K562 (cell line): Measurements from ENCODE around the gene BCL2L1. TPM values are rescaled to one million over a fixed set of nuclear protein-coding genes. Genes with fewer than 3 reads are reported as not detected.
A peak's percentile ranks its signal among the peaks of the same experiment; 100 is the strongest.

Experiments used
- ATAC-seq: fragments of 200-7000 bp; cut with Tn5 transposase; 3 replicates; pipeline ENCODE4 v1.9.1; 2020; ENCODE audit warnings: moderate library complexity
- BruUV-seq: library from RNA; stranded (reverse); fragments of 400-500 nt; replicated peaks from 2 replicates; lab custom pipeline; 2021; lab: Mats Ljungman, UMichigan
- CTCF ChIA-PET: fragments of 300-600 bp; formaldehyde crosslinking; extraction: SDS; loops from one replicate; lab custom pipeline; 2021; ENCODE audit warnings: low intra/inter-chr PET ratio; lab: Yijun Ruan, JAX
- POLR2A ChIA-PET: fragments of 300-600, 350-650 bp; sonication (Branson Sonifier 250); formaldehyde crosslinking; extraction: SDS; loops from one replicate; lab custom pipeline; 2021; ENCODE audit warnings: antibody characterized with exemption, inconsistent platforms; lab: Yijun Ruan, JAX
- DNase-seq, 4 experiments: peaks; one replicate each; pipeline versions ENCODE4 v3.0.0 to v3.0.0-alpha.2; 2011 to 2018; ENCODE audit warnings: low spot score in 3 of 4, mixed read lengths in 3 of 4; ENCODE audit errors: extremely low read depth in 1 of 4
- FAIRE-seq: peaks from 2 replicates; lab custom pipeline; 2011; peaks lifted over from hg19 to GRCh38; lab: Jason Lieb, UNC
- H2AFZ ChIP-seq: 2 replicates; pipeline ENCODE4 v1.6.0; 2011; ENCODE audit warnings: low read depth, low read length, control low read depth, inconsistent platforms
- H3K27ac ChIP-seq: fragments of 200-600 bp; 3 replicates; pipeline ENCODE4 v1.8.0; 2011; ENCODE audit warnings: low read depth, mild to moderate bottlenecking, control low read depth, inconsistent platforms, low read length, moderate library complexity, mixed read lengths; ENCODE audit errors: extremely low read depth
- H3K27me3 ChIP-seq, 2 experiments: fragments of 300-600 bp in 1 of 2; 2 replicates in 1 of 2; 3 replicates in 1 of 2; pipeline versions ENCODE4 v1.6.0 to v1.8.0; 2011; ENCODE audit warnings: inconsistent platforms in 2 of 2, low read length in 2 of 2, mild to moderate bottlenecking in 1 of 2, mixed read lengths in 1 of 2, moderate library complexity in 1 of 2; ENCODE audit not compliant: control insufficient read depth in 2 of 2, insufficient read depth in 2 of 2
- H3K36me3 ChIP-seq: fragments of 300-600 bp; 3 replicates; pipeline ENCODE4 v1.8.0; 2011; ENCODE audit warnings: mild to moderate bottlenecking, low read length, inconsistent platforms; ENCODE audit not compliant: control insufficient read depth, insufficient read depth
- H3K4me1 ChIP-seq, 2 experiments: fragments of 200-600 bp in 1 of 2; replicated peaks in 1 of 2; 2 replicates in 1 of 2; 3 replicates in 1 of 2; pipeline versions ENCODE4 v1.5.1 to v1.8.0; 2011; ENCODE audit warnings: inconsistent platforms in 2 of 2, low read length in 2 of 2, mild to moderate bottlenecking in 1 of 2, mixed read lengths in 1 of 2, moderate library complexity in 1 of 2; ENCODE audit not compliant: control insufficient read depth in 2 of 2, insufficient read depth in 2 of 2
- H3K4me2 ChIP-seq: 2 replicates; pipeline ENCODE4 v1.6.1; 2011; ENCODE audit warnings: low read length, control low read depth, inconsistent platforms, mixed read lengths; ENCODE audit not compliant: insufficient read depth
- H3K4me3 ChIP-seq: fragments of 200-600 bp; sonication (generic), shearing (Covaris generic); 2 replicates; pipeline ENCODE4 v1.5.1; 2016; ENCODE audit warnings: control low read depth, inconsistent platforms
- H3K79me2 ChIP-seq: fragments of 200-600 bp; 3 replicates; pipeline ENCODE4 v1.8.0; 2011; ENCODE audit warnings: low read length, inconsistent platforms; ENCODE audit not compliant: control insufficient read depth, insufficient read depth
- H3K9ac ChIP-seq, 2 experiments: 2 replicates each; pipeline versions ENCODE4 v1.6.0 to v1.6.1; 2011; ENCODE audit warnings: low read depth in 2 of 2, low read length in 2 of 2, control low read depth in 1 of 2, inconsistent platforms in 1 of 2, mild to moderate bottlenecking in 1 of 2, mixed read lengths in 1 of 2; ENCODE audit not compliant: insufficient read depth in 1 of 2
- H3K9me1 ChIP-seq: one replicate; pipeline ENCODE4 v1.6.0; 2011; ENCODE audit warnings: inconsistent platforms, mild to moderate bottlenecking, low read length, moderate library complexity; ENCODE audit not compliant: control insufficient read depth, insufficient read depth
- H3K9me3 ChIP-seq: replicated peaks from 2 replicates; pipeline ENCODE4 v1.5.1; 2011; ENCODE audit warnings: low read depth, low read length, inconsistent platforms; ENCODE audit not compliant: control insufficient read depth, insufficient read depth
- H4K20me1 ChIP-seq: replicated peaks from 2 replicates; pipeline ENCODE4 v1.6.1; 2011; ENCODE audit warnings: low read length, inconsistent platforms, mixed read lengths; ENCODE audit not compliant: control insufficient read depth, insufficient read depth
- IFI16 ChIP-seq: fragments of 250-450 bp; sonication (Bioruptor Pico); IDR thresholded peaks from 2 replicates; pipeline ENCODE4 v2.1.2; 2022; ENCODE audit warnings: mild to moderate bottlenecking, inconsistent platforms
- JUN ChIP-seq, 2 experiments: sonication (generic) in 1 of 2; formaldehyde crosslinking in 1 of 2; IDR thresholded peaks; 2 replicates each; pipeline versions ENCODE4 v1.6.1 to v1.8.0; 2012 to 2022; ENCODE audit warnings: borderline replicate concordance in 2 of 2, mild to moderate bottlenecking in 2 of 2, improper control_type of control experiment in 1 of 2, low read depth in 1 of 2, low read length in 1 of 2, missing genetic modification reagents in 1 of 2
- NFYB ChIP-seq: IDR thresholded peaks from 2 replicates; pipeline ENCODE4 v1.6.1; 2011; ENCODE audit warnings: mild to moderate bottlenecking, moderate library complexity; ENCODE audit not compliant: insufficient read length; ENCODE audit errors: extremely low read depth
- RUNX1 ChIP-seq: sonication (generic); IDR thresholded peaks from 2 replicates; pipeline ENCODE4 v1.6.1; 2016; ENCODE audit warnings: antibody characterized with exemption, low read depth
- TAF7 ChIP-seq: fragments of 450-650 bp; IDR thresholded peaks from 2 replicates; pipeline ENCODE4 v1.6.1; 2016; ENCODE audit warnings: missing genetic modification characterization, missing compliant biosample characterization
- USF2 ChIP-seq: sonication (generic); formaldehyde crosslinking; IDR thresholded peaks from 2 replicates; pipeline ENCODE4 v1.5.0; 2020; ENCODE audit warnings: missing genetic modification reagents
- ZKSCAN3 ChIP-seq: fragments of 250-450 bp; sonication (Bioruptor Pico); IDR thresholded peaks from 2 replicates; pipeline ENCODE4 v1.4.0; 2020
- ZNF121 ChIP-seq: sonication (generic); formaldehyde crosslinking; conservative IDR thresholded peaks from 2 replicates; pipeline ENCODE4 v1.8.0; 2022; ENCODE audit warnings: missing genetic modification reagents
- WGBS: fragments of 100-300 bp; shearing (Covaris generic); methylation state at CpG from one replicate; pipeline ENCODE4 v1.1.6; 2016; ENCODE audit warnings: low coverage, mixed read lengths; ENCODE audit not compliant: insufficient coverage; ENCODE audit errors: missing lambda C conversion rate; 5-methylcytosine and 5-hydroxymethylcytosine counted together
- in situ Hi-C: fragments of 300-500 bp; cut with MboI; formaldehyde crosslinking; loops from 4 replicates; pipeline ENCODE4 v1.15.0; 2018; ENCODE audit warnings: inconsistent platforms, mixed read lengths
- intact Hi-C: fragments of 100-400 bp; cut with micrococcal nuclease; formaldehyde crosslinking; loops from 2 replicates; pipeline ENCODE4 v1.14.2; 2022
- polyA plus RNA-seq, 8 experiments: library from polyadenylated mRNA; depleted of rRNA in 4 of 8; stranded (reverse) in 5 of 8; unstranded in 3 of 8; fragments of >200 nt; fragmentation: Nextera tagmentation in 2 of 8; fragmentation: Illumina TruSeq in 1 of 8; extraction: Ambion mirVana in 2 of 8; extraction: Trizol in 1 of 8; gene quantifications; 2 replicates each; pipeline versions ENCODE4 v1.2.1 to v1.2.3, GENCODE V29; 2011 to 2014; ENCODE audit warnings: inconsistent platforms in 1 of 8, missing spikeins in 1 of 8
- total RNA-seq, 7 experiments: library from RNA; depleted of rRNA in 6 of 7; stranded (reverse); fragments of >200 nt in 6 of 7; fragmentation: Illumina TruSeq in 2 of 7; extraction: Trizol in 2 of 7; gene quantifications; 2 replicates each; pipeline versions ENCODE4 v1.2.1 to v1.2.3, GENCODE V29; 2011 to 2021; ENCODE audit warnings: low replicate concordance in 1 of 7
- TF ChIP-seq, protein P1 (sequence below): fragments of 450-650 bp; formaldehyde crosslinking; IDR thresholded peaks from 2 replicates; pipeline ENCODE4 v1.4.0; 2020; ENCODE audit warnings: mild to moderate bottlenecking, moderate library complexity

Gene BCL2L1
- total and polyA plus RNA-seq, 9 of the 15 experiments (the other 6 are each of a cell fraction or from before 2014, with no cell fraction given), result 3.3 to 182 (median 120) TPM

GRCh38 chr20:31767805-31768204 lies 45.1 kb upstream of the BCL2L1 start:
- in situ Hi-C loops (no loop called here), intact Hi-C loops (no loop called here)
- H3K79me2 ChIP-seq, result peaks cover 20% of the 10 kb centered on the region
- ChIA-PET POLR2A (interaction anchor here (0.6 kb wide), 1 partner anchor 107 kb away, joined by 4 read pairs; no protein-coding TSS in a partner anchor), CTCF (no interaction called here)
- WGBS, result 97% methylated on average over 2 of the region's 3 CpGs
- no peak overlapping the region for H2AFZ ChIP-seq
- no peak overlapping the region for H3K27ac ChIP-seq
- ATAC-seq (no peak), DNase-seq (no peak), FAIRE-seq (no peak)
- H3K9ac ChIP-seq, result no peak overlapping the region
- H3K27me3 ChIP-seq, result no peaks in the 10 kb centered on the region
- BruUV-seq, result no TSS peak
- H3K4me1 ChIP-seq, result no peaks in the 10 kb centered on the region
- H3K36me3 ChIP-seq, result peaks cover 89% of the 10 kb centered on the region
- H3K4me3 ChIP-seq, result no peak overlapping the region
- H3K4me2 ChIP-seq, result no peak overlapping the region
- no peaks in the 10 kb centered on the region for H3K9me1 ChIP-seq
- H4K20me1 ChIP-seq, result no peaks in the 10 kb centered on the region
- H3K9me3 ChIP-seq, result no peaks in the 10 kb centered on the region
- TF ChIP-seq ZNF121, result peak; percentile 71
- no peak for TF ChIP-seq JUN (IDR thresholded peaks at IDR 0.05; ENCODE audit: borderline replicate concordance, low read depth, low read length)
- TF ChIP-seq JUN (CRISPR knock-in tag; IDR thresholded peaks at IDR 0.05; ENCODE audit: borderline replicate concordance), result no peak

DNA sequence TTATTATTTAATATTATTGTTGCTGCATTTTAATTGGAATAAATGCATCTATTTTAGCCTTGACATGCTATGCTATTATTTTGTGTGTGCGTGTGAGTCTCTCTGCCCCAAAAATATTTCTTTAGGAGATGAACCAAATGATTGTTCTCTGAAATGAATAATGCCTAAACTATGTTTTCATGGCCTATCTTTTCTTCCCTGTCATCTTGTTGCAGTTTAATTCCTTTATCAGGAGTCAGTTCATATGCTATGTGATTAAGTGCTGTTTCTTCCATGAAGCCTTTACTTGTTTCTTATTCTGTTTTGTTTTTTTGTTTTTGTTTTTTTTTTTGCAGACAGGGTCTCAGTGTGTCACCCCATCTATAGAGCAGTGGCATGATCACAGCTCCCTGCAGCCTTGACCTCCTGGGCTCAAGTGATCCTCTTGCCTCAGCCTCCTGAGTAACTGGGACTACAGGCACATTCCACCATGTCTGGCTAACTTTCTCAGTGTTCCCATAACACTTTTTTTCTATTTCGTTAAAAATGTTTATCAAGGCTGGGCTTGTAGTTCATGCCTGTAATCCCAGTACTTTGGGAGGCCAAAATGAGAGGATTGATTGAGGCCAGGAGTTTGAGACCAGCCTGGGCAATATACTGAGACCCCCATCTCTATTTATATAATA lies 42.1 kb upstream of the BCL2L1 start:
- ATAC-seq (no peak), FAIRE-seq (no peak), DNase-seq (no peak)
- no peak overlapping the region for H3K4me2 ChIP-seq
- H3K27me3 ChIP-seq, result no peaks in the 10 kb centered on the region
- no TSS peak for BruUV-seq
- no peaks in the 10 kb centered on the region for H4K20me1 ChIP-seq
- CTCF ChIA-PET, result interaction anchor here (0.6 kb wide), 1 partner anchor 31 kb away, joined by 3 read pairs; no protein-coding TSS in a partner anchor
- H3K9ac ChIP-seq, result no peak overlapping the region
- H3K9me1 ChIP-seq, result no peaks in the 10 kb centered on the region
- 92% methylated on average over 2 of the region's 2 CpGs for WGBS
- no peak overlapping the region for H2AFZ ChIP-seq
- H3K9me3 ChIP-seq, result no peaks in the 10 kb centered on the region
- POLR2A ChIA-PET, result no interaction called here
- H3K36me3 ChIP-seq, result peaks cover 86% of the 10 kb centered on the region
- no peak overlapping the region for H3K27ac ChIP-seq
- no peaks in the 10 kb centered on the region for H3K4me1 ChIP-seq
- H3K79me2 ChIP-seq, result peaks cover 47% of the 10 kb centered on the region
- no peak overlapping the region for H3K4me3 ChIP-seq
- intact Hi-C loops, result no loop called here
- in situ Hi-C loops, result no loop called here
- TF ChIP-seq NFYB, result no peak
- no peak for TF ChIP-seq IFI16 (CRISPR knock-in tag)
- no peak for TF ChIP-seq RUNX1
- no peak for TF ChIP-seq USF2
- TF ChIP-seq, protein P1, sequence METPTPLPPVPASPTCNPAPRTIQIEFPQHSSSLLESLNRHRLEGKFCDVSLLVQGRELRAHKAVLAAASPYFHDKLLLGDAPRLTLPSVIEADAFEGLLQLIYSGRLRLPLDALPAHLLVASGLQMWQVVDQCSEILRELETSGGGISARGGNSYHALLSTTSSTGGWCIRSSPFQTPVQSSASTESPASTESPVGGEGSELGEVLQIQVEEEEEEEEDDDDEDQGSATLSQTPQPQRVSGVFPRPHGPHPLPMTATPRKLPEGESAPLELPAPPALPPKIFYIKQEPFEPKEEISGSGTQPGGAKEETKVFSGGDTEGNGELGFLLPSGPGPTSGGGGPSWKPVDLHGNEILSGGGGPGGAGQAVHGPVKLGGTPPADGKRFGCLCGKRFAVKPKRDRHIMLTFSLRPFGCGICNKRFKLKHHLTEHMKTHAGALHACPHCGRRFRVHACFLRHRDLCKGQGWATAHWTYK (CRISPR knock-in tag), result no peak
- no peak for TF ChIP-seq TAF7 (tag)
- no peak for TF ChIP-seq ZKSCAN3 (CRISPR knock-in tag)
